Hypothalamus (tissue), 51 donors: Measurements from ENCODE around the gene DCAF11.
A peak's percentile ranks its signal among the peaks of the same experiment; 100 is the strongest.

Experiments used
- DNase-seq, 51 donors: peaks; one replicate each; lab custom pipeline; 2025; lab: John Stamatoyannopoulos, UW

Gene DCAF11

GRCh38 chr14:24151404-24152080 is 37.0 kb downstream of the DCAF11 start:
- no peak for DNase-seq

GRCh38 chr14:24155100-24155499 is 40.5 kb downstream of the DCAF11 start:
- no peak for DNase-seq

GRCh38 chr14:24156840-24157239 is 42.3 kb downstream of the DCAF11 start:
- DNase-seq = no peak

GRCh38 chr14:24157331-24157730 is 42.8 kb downstream of the DCAF11 start:
- no peak for DNase-seq

- no peak for DNase-seq
These were observed 45.4 kb downstream of the DCAF11 start for GRCh38 chr14:24159777-24160498.

- no peak for DNase-seq
These were observed 45.9 kb downstream of the DCAF11 start for GRCh38 chr14:24160499-24160849.

GRCh38 chr14:24160850-24161804 is 46.5 kb downstream of the DCAF11 start, which contains the start of gene IRF9:
TSS of gene IRF9 (plus strand) at chr14:24161265. CDS start at chr14:24162145, 880 bp downstream.
- peak; percentile 68 to 99 (median 92) for DNase-seq

GRCh38 chr14:24162093-24162492 is 47.5 kb downstream of the DCAF11 start:
- DNase-seq = peak in 5 of 51 donors; percentile 8 to 24 (median 14)

- DNase-seq = no peak
These were observed 50.0 kb downstream of the DCAF11 start for GRCh38 chr14:24164518-24164991.

GRCh38 chr14:24165785-24166184 is 51.2 kb downstream of the DCAF11 start:
- no peak for DNase-seq

GRCh38 chr14:24167469-24168114 is 53.0 kb downstream of the DCAF11 start:
- no peak for DNase-seq

GRCh38 chr14:24171422-24172260 is 57.1 kb downstream of the DCAF11 start, which contains the start of gene REC8:
TSS of gene REC8 (plus strand) at chr14:24172080. CDS start at chr14:24172553, 473 bp downstream.
- peak; percentile 43 to 98 (median 90) for DNase-seq

GRCh38 chr14:24172261-24172860 is 57.8 kb downstream of the DCAF11 start:
- DNase-seq = peak in 7 of 51 donors; percentile 12 to 51 (median 31)

- DNase-seq = peak in 4 of 51 donors; percentile 16 to 41 (median 32)
These were observed 58.3 kb downstream of the DCAF11 start for GRCh38 chr14:24172871-24173281.
